Prostate gland (tissue), 2 donors: ENCODE measurements around the gene LPAR1. TPM values are rescaled to one million over a fixed set of nuclear protein-coding genes. Genes with fewer than 3 reads are reported as not detected.

Experiments
- DNase-seq: peaks from one replicate; pipeline ENCODE4 v3.0.0-alpha.2; 2019; ENCODE audit warnings: low spot score
- H3K27ac ChIP-seq, 2 donors: fragments of 200-600 bp; sonication (generic); 2 replicates each; pipeline ENCODE4 v1.5.1; 2017 to 2019
- H3K27me3 ChIP-seq: fragments of 200-600 bp; sonication (generic); replicated peaks from 2 replicates; pipeline ENCODE4 v1.5.1; 2019; ENCODE audit not compliant: insufficient read depth
- H3K36me3 ChIP-seq, 2 donors: fragments of 200-600 bp; sonication (generic); 1 replicate in 1 of 2; 2 replicates in 1 of 2; pipeline versions ENCODE4 v1.5.1 to v1.8.1; 2017 to 2019
- H3K4me1 ChIP-seq: fragments of 200-600 bp; sonication (generic); replicated peaks from 2 replicates; pipeline ENCODE4 v1.5.1; 2019
- H3K4me3 ChIP-seq, 2 donors: fragments of 200-600 bp; sonication (generic); 2 replicates each; pipeline ENCODE4 v1.5.1; 2017 to 2019
- H3K9me3 ChIP-seq: fragments of 200-600 bp; sonication (generic); 2 replicates; pipeline ENCODE4 v1.5.1; 2017
- POLR2A ChIP-seq: fragments of 450-650 bp; IDR thresholded peaks from one replicate; pipeline ENCODE4 v1.6.1; 2016; ENCODE audit warnings: antibody characterized with exemption, mild to moderate bottlenecking
- POLR2AphosphoS5 ChIP-seq: sonication (generic); formaldehyde crosslinking; IDR thresholded peaks from one replicate; pipeline ENCODE4 v1.6.1; 2017; ENCODE audit warnings: antibody characterized with exemption
- WGBS: methylation state at CpG from one replicate; pipeline ENCODE4 v1.1.5; 2018; 5-methylcytosine and 5-hydroxymethylcytosine counted together
- intact Hi-C: fragments of 100-400 bp; cut with DNase I; formaldehyde crosslinking; loops from one replicate; pipeline ENCODE4 v1.14.2; 2022
- total RNA-seq, 2 donors: library from RNA; depleted of rRNA; stranded (reverse); fragments of >200 nt; gene quantifications; one replicate each; pipeline ENCODE4 v1.1.0, GENCODE V29; 2016
- TF ChIP-seq, protein P1 (sequence below), 4 experiments: fragments of 200-600 bp in 2 of 4; fragments of 450-650 bp in 2 of 4; sonication (generic) in 2 of 4; IDR thresholded peaks; 1 replicate in 3 of 4; 2 replicates in 1 of 4; pipeline ENCODE4 v1.5.1; 2016 to 2019; ENCODE audit warnings: antibody characterized with exemption in 4 of 4, mild to moderate bottlenecking in 2 of 4, moderate library complexity in 2 of 4

LPAR1 gene
- total RNA-seq, 2 donors from 2014 or later = 10.8 to 29.2 TPM

- H3K27me3 ChIP-seq = no peaks in the 10 kb centered on the region
- intact Hi-C loops = no loop called here
- no peak overlapping the region for H3K4me3 ChIP-seq
- H3K36me3 ChIP-seq = no peaks in the 10 kb centered on the region
- H3K4me1 ChIP-seq = no peaks in the 10 kb centered on the region
- H3K27ac ChIP-seq = no peak overlapping the region
- no peak for TF ChIP-seq POLR2AphosphoS5
- TF ChIP-seq POLR2A = no peak
- TF ChIP-seq, protein P1, sequence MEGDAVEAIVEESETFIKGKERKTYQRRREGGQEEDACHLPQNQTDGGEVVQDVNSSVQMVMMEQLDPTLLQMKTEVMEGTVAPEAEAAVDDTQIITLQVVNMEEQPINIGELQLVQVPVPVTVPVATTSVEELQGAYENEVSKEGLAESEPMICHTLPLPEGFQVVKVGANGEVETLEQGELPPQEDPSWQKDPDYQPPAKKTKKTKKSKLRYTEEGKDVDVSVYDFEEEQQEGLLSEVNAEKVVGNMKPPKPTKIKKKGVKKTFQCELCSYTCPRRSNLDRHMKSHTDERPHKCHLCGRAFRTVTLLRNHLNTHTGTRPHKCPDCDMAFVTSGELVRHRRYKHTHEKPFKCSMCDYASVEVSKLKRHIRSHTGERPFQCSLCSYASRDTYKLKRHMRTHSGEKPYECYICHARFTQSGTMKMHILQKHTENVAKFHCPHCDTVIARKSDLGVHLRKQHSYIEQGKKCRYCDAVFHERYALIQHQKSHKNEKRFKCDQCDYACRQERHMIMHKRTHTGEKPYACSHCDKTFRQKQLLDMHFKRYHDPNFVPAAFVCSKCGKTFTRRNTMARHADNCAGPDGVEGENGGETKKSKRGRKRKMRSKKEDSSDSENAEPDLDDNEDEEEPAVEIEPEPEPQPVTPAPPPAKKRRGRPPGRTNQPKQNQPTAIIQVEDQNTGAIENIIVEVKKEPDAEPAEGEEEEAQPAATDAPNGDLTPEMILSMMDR (IDR thresholded peaks at IDR 0.05) = no peak
- H3K9me3 ChIP-seq = no peaks in the 10 kb centered on the region
- 68% methylated on average over 3 of the region's 3 CpGs for WGBS
- no peak for DNase-seq
These were observed 195.3 kb downstream of the LPAR1 start for GRCh38 chr9:110842986-110843385.

DNA sequence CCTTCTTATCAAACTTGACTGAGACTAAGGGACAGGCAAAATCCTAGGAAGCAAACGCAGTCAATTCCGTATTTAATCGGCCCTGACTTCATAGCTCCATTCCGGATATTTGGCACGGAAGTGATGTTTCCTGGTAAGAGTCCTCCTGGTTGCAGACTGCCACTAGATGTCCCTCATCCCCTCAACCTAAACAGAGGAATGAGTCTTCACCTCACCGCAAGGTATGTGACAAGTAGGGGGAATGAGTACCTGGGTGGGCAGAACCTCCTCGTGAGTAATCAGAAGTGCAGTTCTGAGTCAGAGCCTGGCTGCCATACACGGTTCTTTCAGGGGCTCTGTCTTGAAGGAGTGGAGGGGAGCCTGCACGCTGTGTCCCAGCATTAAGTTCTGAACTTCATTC is 196.1 kb downstream of the LPAR1 start:
- no peak overlapping the region for H3K4me3 ChIP-seq
- H3K9me3 ChIP-seq = no peaks in the 10 kb centered on the region
- WGBS = 87% methylated on average over 9 of the region's 9 CpGs
- no peak for TF ChIP-seq POLR2A
- TF ChIP-seq, protein P1 (IDR thresholded peaks at IDR 0.05) = no peak
- no peak for TF ChIP-seq POLR2AphosphoS5
- H3K4me1 ChIP-seq = no peaks in the 10 kb centered on the region
- no peaks in the 10 kb centered on the region for H3K27me3 ChIP-seq
- intact Hi-C loops = no loop called here
- no peak overlapping the region for H3K27ac ChIP-seq
- H3K36me3 ChIP-seq = no peaks in the 10 kb centered on the region
- DNase-seq = no peak

GRCh38 chr9:110837401-110838005 is 200.8 kb downstream of the LPAR1 start:
- H3K27ac ChIP-seq = no peak overlapping the region
- no peak overlapping the region for H3K4me3 ChIP-seq
- TF ChIP-seq, protein P1 (IDR thresholded peaks at IDR 0.05) = no peak
- no peaks in the 10 kb centered on the region for H3K9me3 ChIP-seq
- no peaks in the 10 kb centered on the region for H3K36me3 ChIP-seq
- H3K4me1 ChIP-seq = no peaks in the 10 kb centered on the region
- no peaks in the 10 kb centered on the region for H3K27me3 ChIP-seq
- intact Hi-C loops = no loop called here
- WGBS = 81% methylated on average over 2 of the region's 2 CpGs
- no peak for DNase-seq

GRCh38 chr9:110835859-110836271 is 202.4 kb downstream of the LPAR1 start:
- no peak for DNase-seq
- no peak for TF ChIP-seq POLR2A
- TF ChIP-seq, protein P1 (IDR thresholded peaks at IDR 0.05) = no peak
- TF ChIP-seq POLR2AphosphoS5 = no peak
- Histone ChIP-seq H3K36me3 (no peaks in the 10 kb centered on the region), H3K27ac (no peak overlapping the region), H3K4me1 (no peaks in the 10 kb centered on the region), H3K9me3 (no peaks in the 10 kb centered on the region), H3K4me3 (no peak overlapping the region), H3K27me3 (no peaks in the 10 kb centered on the region)
- intact Hi-C loops = no loop called here
- 90% methylated on average over 1 of the region's 1 CpG for WGBS

DNA sequence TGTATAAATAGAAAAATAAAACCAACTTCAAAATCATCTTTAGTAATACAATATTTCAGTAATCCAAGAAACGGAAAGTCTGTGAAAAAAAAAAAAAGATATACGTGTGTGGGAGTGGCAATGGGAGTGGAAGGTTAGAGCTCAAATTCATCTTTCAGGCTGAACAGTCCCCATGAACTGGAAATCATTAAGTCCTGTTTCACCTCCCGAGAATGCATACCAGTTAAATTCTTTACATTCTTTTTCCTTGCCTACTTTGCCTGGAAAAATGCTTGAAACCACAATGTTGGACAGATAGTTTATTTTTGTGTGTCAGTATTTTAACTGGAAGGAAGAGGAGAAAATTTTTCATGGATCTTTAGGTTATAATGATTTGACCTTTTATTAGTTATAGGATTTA is 202.9 kb downstream of the LPAR1 start:
- no peak overlapping the region for H3K27ac ChIP-seq
- H3K9me3 ChIP-seq = no peaks in the 10 kb centered on the region
- H3K36me3 ChIP-seq = no peaks in the 10 kb centered on the region
- H3K27me3 ChIP-seq = no peaks in the 10 kb centered on the region
- intact Hi-C loops = no loop called here
- no peak for DNase-seq
- WGBS = 55% methylated on average over 3 of the region's 3 CpGs
- no peak overlapping the region for H3K4me3 ChIP-seq
- no peaks in the 10 kb centered on the region for H3K4me1 ChIP-seq
- TF ChIP-seq POLR2A = no peak
- no peak for TF ChIP-seq POLR2AphosphoS5
- TF ChIP-seq, protein P1 (IDR thresholded peaks at IDR 0.05) = no peak
